ENCODE measurements around the gene CHRDL2.

Gene CHRDL2

GRCh38 chr11:74680703-74681531, 50.3 kb downstream of the CHRDL2 start:
- no peak for TF ChIP-seq CTCF (IDR thresholded peaks at IDR 0.05)

- TF ChIP-seq CTCF (IDR thresholded peaks at IDR 0.05) = no peak
These were observed 51.1 kb downstream of the CHRDL2 start for GRCh38 chr11:74680035-74680671.

- TF ChIP-seq CTCF (IDR thresholded peaks at IDR 0.05) = no peak
These were observed 51.7 kb downstream of the CHRDL2 start for GRCh38 chr11:74679513-74679865.

- TF ChIP-seq CTCF (IDR thresholded peaks at IDR 0.05) = no peak
These were observed 52.4 kb downstream of the CHRDL2 start for GRCh38 chr11:74678591-74679512.

GRCh38 chr11:74678041-74678440, 53.2 kb downstream of the CHRDL2 start:
- no peak for TF ChIP-seq CTCF (IDR thresholded peaks at IDR 0.05)

GRCh38 chr11:74677131-74677530, 54.1 kb downstream of the CHRDL2 start:
- no peak for TF ChIP-seq CTCF (IDR thresholded peaks at IDR 0.05)

- no peak for TF ChIP-seq CTCF (IDR thresholded peaks at IDR 0.05)
These were observed 54.6 kb downstream of the CHRDL2 start for GRCh38 chr11:74676596-74676995.

Measured in LNCAP (cell line).